HCT116 (cell line): Measurements from ENCODE around the gene MTUS2. TPM values are rescaled to one million over a fixed set of nuclear protein-coding genes. Genes with fewer than 3 reads are reported as not detected.

Source experiments
- ATAC-seq: fragments of 200-7000 bp; cut with Tn5 transposase; 2 replicates; pipeline ENCODE4 v1.9.1; 2020; ENCODE audit warnings: mild to moderate bottlenecking, moderate library complexity
- BruUV-seq: library from RNA; stranded (reverse); fragments of 400-500 nt; replicated peaks from 2 replicates; lab custom pipeline; 2021; lab: Mats Ljungman, UMichigan
- CTCF ChIA-PET: fragments of 300-600 bp; sonication (Branson Sonifier 250); formaldehyde crosslinking; loops from one replicate; lab custom pipeline; 2021; ENCODE audit warnings: antibody characterized with exemption; lab: Charles Lee
- POLR2A ChIA-PET: fragments of 300-600, 350-600 bp; sonication (Branson Sonifier 250); formaldehyde crosslinking; loops from one replicate; lab custom pipeline; 2021; ENCODE audit warnings: antibody characterized with exemption; lab: Charles Lee
- RAD21 ChIA-PET, 2 experiments: fragments of 300-600 bp; sonication (Branson Sonifier 250); formaldehyde crosslinking; loops; one replicate each; lab custom pipeline; 2023; ENCODE audit warnings: low total read pairs in 2 of 2; ENCODE audit not compliant: uncharacterized antibody in 2 of 2, unreplicated experiment in 2 of 2, low non-redundant PET in 1 of 2; lab: Charles Lee
- DNase-seq: peaks from one replicate; pipeline ENCODE4 v3.0.0-alpha.2; 2010; ENCODE audit warnings: low read depth, low spot score
- H2AFZ ChIP-seq: fragments of 200-600 bp; shearing (Covaris generic), sonication (generic); 2 replicates; pipeline ENCODE4 v1.6.1; 2017; ENCODE audit warnings: low read depth, mixed run types, mixed read lengths, antibody characterized with exemption, low read length; ENCODE audit not compliant: poor library complexity, severe bottlenecking
- H3K27ac ChIP-seq: 2 replicates; pipeline ENCODE4 v1.5.1; 2012; ENCODE audit warnings: low read depth, low read length
- H3K27me3 ChIP-seq: fragments of 200-600 bp; sonication (generic); 2 replicates; pipeline ENCODE4 v1.6.1; 2016; ENCODE audit warnings: mixed run types, low read length, mixed read lengths; ENCODE audit not compliant: insufficient read depth
- H3K36me3 ChIP-seq, 2 experiments: fragments of 200-500 bp in 1 of 2; fragments of 200-600 bp in 1 of 2; sonication (Bioruptor generic) in 1 of 2; sonication (generic) in 1 of 2; 2 replicates each; pipeline versions ENCODE4 v1.5.1 to v1.6.1; 2014 to 2016; ENCODE audit warnings: low read length in 2 of 2, inconsistent platforms in 1 of 2, mixed read lengths in 1 of 2, mixed run types in 1 of 2; ENCODE audit not compliant: insufficient read depth in 2 of 2, control insufficient read depth in 1 of 2
- H3K4me1 ChIP-seq, 2 experiments: fragments of 200-600 bp in 1 of 2; sonication (generic) in 1 of 2; 2 replicates each; pipeline versions ENCODE4 v1.5.1 to v1.6.1; 2012 to 2017; ENCODE audit warnings: low read length in 2 of 2, inconsistent platforms in 1 of 2, mild to moderate bottlenecking in 1 of 2, mixed read lengths in 1 of 2, mixed run types in 1 of 2, moderate library complexity in 1 of 2; ENCODE audit not compliant: insufficient read depth in 2 of 2, control insufficient read depth in 1 of 2
- H3K4me2 ChIP-seq: fragments of 200-600 bp; sonication (generic); 2 replicates; pipeline ENCODE4 v1.6.1; 2017; ENCODE audit warnings: mixed run types, low read length, mixed read lengths
- H3K4me3 ChIP-seq, 2 experiments: fragments of 200-600 bp in 1 of 2; sonication (generic) in 1 of 2; replicated peaks in 1 of 2; 2 replicates each; pipeline ENCODE4 v1.5.1; 2011 to 2016; ENCODE audit warnings: low read length in 2 of 2, control low read depth in 1 of 2, low read depth in 1 of 2, mild to moderate bottlenecking in 1 of 2, mixed read lengths in 1 of 2, mixed run types in 1 of 2
- H3K79me2 ChIP-seq: fragments of 200-600 bp; sonication (generic); 2 replicates; pipeline ENCODE4 v1.6.1; 2017; ENCODE audit warnings: mild to moderate bottlenecking, mixed run types, low read length, moderate library complexity, mixed read lengths; ENCODE audit not compliant: insufficient read depth
- H3K9ac ChIP-seq: fragments of 200-600 bp; sonication (generic); 2 replicates; pipeline ENCODE4 v1.6.1; 2016; ENCODE audit warnings: low read length, mixed read lengths
- H3K9me2 ChIP-seq: fragments of 200-600 bp; sonication (generic), shearing (Covaris generic); 2 replicates; pipeline ENCODE4 v1.6.1; 2017; ENCODE audit warnings: mixed run types, mild to moderate bottlenecking, moderate library complexity; ENCODE audit not compliant: insufficient read depth
- H3K9me3 ChIP-seq, 2 experiments: fragments of 200-500 bp in 1 of 2; fragments of 200-600 bp in 1 of 2; sonication (Bioruptor generic) in 1 of 2; sonication (generic) in 1 of 2; 2 replicates each; pipeline ENCODE4 v1.6.1; 2014 to 2017; ENCODE audit warnings: low read length in 2 of 2, mixed read lengths in 2 of 2, inconsistent platforms in 1 of 2, low read depth in 1 of 2, mild to moderate bottlenecking in 1 of 2, mixed run types in 1 of 2, moderate library complexity in 1 of 2; ENCODE audit not compliant: control insufficient read depth in 1 of 2, insufficient read depth in 1 of 2
- H4K20me1 ChIP-seq: fragments of 200-600 bp; sonication (generic), shearing (Covaris generic); 2 replicates; pipeline ENCODE4 v1.6.1; 2017; ENCODE audit warnings: mixed run types, mild to moderate bottlenecking, moderate library complexity; ENCODE audit not compliant: insufficient read depth
- CBX3 ChIP-seq: IDR thresholded peaks from 2 replicates; pipeline ENCODE4 v1.6.1; 2012; ENCODE audit warnings: low read depth
- EZH2phosphoT487 ChIP-seq: fragments of 200-600 bp; IDR thresholded peaks from 2 replicates; pipeline ENCODE4 v1.6.1; 2018; ENCODE audit warnings: antibody characterized with exemption, borderline replicate concordance
- POLR2A ChIP-seq: IDR thresholded peaks from 2 replicates; pipeline ENCODE4 v1.7.0; 2011; ENCODE audit warnings: borderline replicate concordance; ENCODE audit not compliant: insufficient read depth, insufficient read length; ENCODE audit errors: extremely low read depth
- POLR2AphosphoS5 ChIP-seq: IDR thresholded peaks from 2 replicates; pipeline ENCODE4 v1.6.1; 2011; ENCODE audit warnings: mild to moderate bottlenecking, low read depth, low read length, moderate library complexity
- SIN3A ChIP-seq: IDR thresholded peaks from 2 replicates; pipeline ENCODE4 v1.6.1; 2012; ENCODE audit warnings: low read depth
- ZFX ChIP-seq: fragments of 450-650 bp; IDR thresholded peaks from 2 replicates; pipeline ENCODE4 v1.6.1; 2017
- intact Hi-C: fragments of 100-400 bp; cut with micrococcal nuclease; formaldehyde crosslinking; loops from 2 replicates; pipeline ENCODE4 v1.10.0; 2022
- total RNA-seq: library from RNA; stranded (reverse); gene quantifications from one replicate; pipeline ENCODE4 v1.2.1, GENCODE V29; 2021; ENCODE audit not compliant: unreplicated experiment
- TF ChIP-seq, protein P1 (sequence below): IDR thresholded peaks from 2 replicates; pipeline ENCODE4 v1.6.1; 2012

MTUS2 gene
- total RNA-seq, 1 experiment from 2014 or later = 0.02 TPM

DNA sequence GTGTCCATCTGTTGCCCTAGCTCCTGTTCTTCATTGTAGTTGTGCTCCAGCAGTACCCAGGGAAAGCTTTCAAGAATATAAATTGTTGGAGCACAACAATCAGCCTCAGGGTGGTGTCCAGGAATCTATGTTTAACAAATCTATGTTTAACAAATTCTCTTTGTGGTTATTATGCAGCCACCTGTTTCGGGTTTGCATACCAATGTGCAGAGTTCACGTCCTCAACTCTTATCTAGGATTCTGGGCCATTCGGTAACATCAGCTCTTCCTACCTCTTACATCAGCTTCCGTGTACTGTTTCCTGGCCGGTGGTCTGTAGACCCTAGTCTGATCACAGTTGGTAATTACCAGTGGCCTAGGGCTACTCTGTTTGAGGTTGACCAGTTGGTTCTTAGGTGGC, 17.0 kb downstream of the MTUS2 start:
- Histone ChIP-seq H3K4me2 (no peak overlapping the region), H3K4me1 (no peaks in the 10 kb centered on the region), H3K9me3 (no peaks in the 10 kb centered on the region), H4K20me1 (no peaks in the 10 kb centered on the region; the same call in 1 of the 2 replicates), H3K9me2 (no peaks in the 10 kb centered on the region), H2AFZ (no peak overlapping the region), H3K27ac (no peak overlapping the region), H3K79me2 (no peaks in the 10 kb centered on the region), H3K27me3 (peaks cover 9% of the 10 kb centered on the region), H3K9ac (no peak overlapping the region), H3K4me3 (no peak overlapping the region), H3K36me3 (no peaks in the 10 kb centered on the region)
- ChIA-PET RAD21 (no interaction called here), CTCF (no interaction called here), POLR2A (no interaction called here)
- ATAC-seq (no peak), DNase-seq (no peak)
- no TSS peak for BruUV-seq
- TF ChIP-seq POLR2AphosphoS5 (no peak), ZFX (no peak), EZH2phosphoT487 (no peak)
- intact Hi-C loops = no loop called here

DNA sequence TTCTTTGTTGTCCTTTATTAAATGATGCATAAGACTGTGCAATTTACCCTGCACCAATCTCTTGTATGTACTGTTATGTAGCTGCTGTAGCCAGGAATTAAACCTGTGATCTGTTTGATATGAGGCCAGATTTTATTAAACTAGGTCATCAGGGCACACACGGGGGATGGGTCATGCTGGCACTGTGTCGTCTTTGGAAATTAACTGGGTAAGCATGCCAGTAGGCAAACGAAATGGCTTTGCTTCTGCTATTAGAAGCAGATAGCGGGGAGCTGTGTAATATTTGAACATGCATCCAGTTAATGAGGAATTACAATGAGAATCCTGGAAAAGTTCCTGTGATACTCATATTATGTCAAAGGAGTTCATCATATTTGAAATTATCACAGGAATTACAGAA, 23.5 kb downstream of the MTUS2 start:
- no peak overlapping the region for H3K4me3 ChIP-seq
- RAD21 ChIA-PET = no interaction called here
- intact Hi-C loops = no loop called here
- TF ChIP-seq ZFX (no peak), EZH2phosphoT487 (no peak), CBX3 (no peak), SIN3A (no peak), POLR2A (no peak)
- TF ChIP-seq, protein P1, sequence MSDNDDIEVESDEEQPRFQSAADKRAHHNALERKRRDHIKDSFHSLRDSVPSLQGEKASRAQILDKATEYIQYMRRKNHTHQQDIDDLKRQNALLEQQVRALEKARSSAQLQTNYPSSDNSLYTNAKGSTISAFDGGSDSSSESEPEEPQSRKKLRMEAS = no peak
- CTCF ChIA-PET = no interaction called here
- POLR2A ChIA-PET = no interaction called here
- no TSS peak for BruUV-seq
- H3K9me3 ChIP-seq = no peaks in the 10 kb centered on the region
- peaks cover 23% of the 10 kb centered on the region for H3K27me3 ChIP-seq
- ATAC-seq (no peak), DNase-seq (no peak)
- no peak overlapping the region for H3K4me2 ChIP-seq
- H3K36me3 ChIP-seq = no peaks in the 10 kb centered on the region
- H3K4me1 ChIP-seq = no peaks in the 10 kb centered on the region
- H3K9ac ChIP-seq = no peak overlapping the region
- no peaks in the 10 kb centered on the region for H3K79me2 ChIP-seq
- H3K27ac ChIP-seq = no peak overlapping the region
- no peaks in the 10 kb centered on the region for H4K20me1 ChIP-seq
- H2AFZ ChIP-seq = no peak overlapping the region
- no peaks in the 10 kb centered on the region for H3K9me2 ChIP-seq
